OCI-LY7 (cell line): Measurements from ENCODE around the gene FAM76A. TPM values are rescaled to one million over a fixed set of nuclear protein-coding genes. Genes with fewer than 3 reads are reported as not detected.
"Not testable (repeated sequence)": the region's sequence is repeated elsewhere in the genome, so short reads cannot be mapped to it uniquely, and the experiment has no call there.

Experiments used
- BruUV-seq: library from RNA; stranded (reverse); fragments of 400-500 nt; replicated peaks from 2 replicates; lab custom pipeline; 2021; lab: Mats Ljungman, UMichigan
- CTCF ChIA-PET: fragments of 300-600 bp; sonication (Branson Sonifier 250); formaldehyde crosslinking; loops from one replicate; lab custom pipeline; 2022; ENCODE audit warnings: antibody characterized with exemption; ENCODE audit not compliant: unreplicated experiment; lab: Charles Lee
- POLR2A ChIA-PET: fragments of 300-600 bp; sonication (Branson Sonifier 250); formaldehyde crosslinking; loops from one replicate; lab custom pipeline; 2022; ENCODE audit warnings: antibody characterized with exemption; lab: Charles Lee
- DNase-seq: peaks from one replicate; pipeline ENCODE4 v3.0.0-alpha.2; 2015; ENCODE audit warnings: low spot score
- H2AFZ ChIP-seq: fragments of 200-600 bp; sonication (generic), shearing (Covaris generic); 2 replicates; pipeline ENCODE4 v1.6.1; 2014; ENCODE audit warnings: mild to moderate bottlenecking, antibody characterized with exemption, low read length, moderate library complexity
- H3K27ac ChIP-seq: fragments of 200-600 bp; sonication (generic); 2 replicates; pipeline ENCODE4 v1.5.1; 2014; ENCODE audit warnings: mixed run types, low read depth, mild to moderate bottlenecking, moderate library complexity, low read length, inconsistent platforms; ENCODE audit not compliant: poor library complexity, severe bottlenecking
- H3K36me3 ChIP-seq: fragments of 200-600 bp; sonication (generic); 2 replicates; pipeline ENCODE4 v1.6.1; 2014; ENCODE audit warnings: mild to moderate bottlenecking, antibody characterized with exemption, low read length, moderate library complexity, mixed read lengths; ENCODE audit not compliant: insufficient read depth
- H3K4me1 ChIP-seq: fragments of 200-600 bp; sonication (generic); 2 replicates; pipeline ENCODE4 v1.5.1; 2014; ENCODE audit warnings: mild to moderate bottlenecking, low read length; ENCODE audit not compliant: insufficient read depth, poor library complexity, severe bottlenecking
- H3K4me2 ChIP-seq: fragments of 200-600 bp; sonication (generic); 2 replicates; pipeline ENCODE4 v1.6.1; 2014; ENCODE audit warnings: mild to moderate bottlenecking, low read length
- H3K4me3 ChIP-seq: fragments of 200-600 bp; sonication (generic); 2 replicates; pipeline ENCODE4 v1.5.1; 2014; ENCODE audit warnings: mild to moderate bottlenecking, low read depth, low read length; ENCODE audit not compliant: poor library complexity, severe bottlenecking
- H3K79me2 ChIP-seq: fragments of 200-600 bp; sonication (generic); 2 replicates; pipeline ENCODE4 v1.6.1; 2016; ENCODE audit warnings: low read depth, mild to moderate bottlenecking, low read length, moderate library complexity, mixed read lengths; ENCODE audit not compliant: insufficient read depth
- H3K9me2 ChIP-seq: fragments of 200-600 bp; sonication (generic); 2 replicates; pipeline ENCODE4 v1.6.1; 2016; ENCODE audit warnings: mild to moderate bottlenecking, low read length, mixed read lengths; ENCODE audit not compliant: insufficient read depth
- H3K9me3 ChIP-seq: fragments of 200-600 bp; sonication (generic); 2 replicates; pipeline ENCODE4 v1.6.1; 2014; ENCODE audit warnings: mild to moderate bottlenecking, mixed run types, low read length, mixed read lengths
- H4K20me1 ChIP-seq: fragments of 200-600 bp; sonication (generic); 2 replicates; pipeline ENCODE4 v1.6.1; 2014; ENCODE audit warnings: mild to moderate bottlenecking, antibody characterized with exemption, low read length, moderate library complexity, mixed read lengths; ENCODE audit not compliant: insufficient read depth
- EZH2phosphoT487 ChIP-seq: fragments of 200-600 bp; sonication (generic); IDR thresholded peaks from 2 replicates; pipeline ENCODE4 v1.6.1; 2018; ENCODE audit warnings: low read depth, borderline replicate concordance, mild to moderate bottlenecking, mixed run types, antibody characterized with exemption, low read length, moderate library complexity, mixed read lengths
- intact Hi-C: fragments of 100-400 bp; cut with micrococcal nuclease; formaldehyde crosslinking; loops from one replicate; pipeline ENCODE4 v1.10.0; 2022; ENCODE audit not compliant: unreplicated experiment
- total RNA-seq, 2 experiments: library from RNA; depleted of rRNA in 1 of 2; stranded (reverse); fragments of >200 nt in 1 of 2; shearing (Covaris generic) in 1 of 2; gene quantifications; 2 replicates each; pipeline ENCODE4 v1.2.3, GENCODE V29; 2014 to 2022
- TF ChIP-seq, protein P1 (sequence below): fragments of 200-600 bp; sonication (generic); conservative IDR thresholded peaks from 2 replicates; pipeline ENCODE4 v1.5.1; 2014; ENCODE audit warnings: mild to moderate bottlenecking, antibody characterized with exemption, low read length, moderate library complexity, mixed read lengths

Gene FAM76A
- total RNA-seq, 2 experiments from 2014 or later = 16.3 to 18.6 TPM

DNA sequence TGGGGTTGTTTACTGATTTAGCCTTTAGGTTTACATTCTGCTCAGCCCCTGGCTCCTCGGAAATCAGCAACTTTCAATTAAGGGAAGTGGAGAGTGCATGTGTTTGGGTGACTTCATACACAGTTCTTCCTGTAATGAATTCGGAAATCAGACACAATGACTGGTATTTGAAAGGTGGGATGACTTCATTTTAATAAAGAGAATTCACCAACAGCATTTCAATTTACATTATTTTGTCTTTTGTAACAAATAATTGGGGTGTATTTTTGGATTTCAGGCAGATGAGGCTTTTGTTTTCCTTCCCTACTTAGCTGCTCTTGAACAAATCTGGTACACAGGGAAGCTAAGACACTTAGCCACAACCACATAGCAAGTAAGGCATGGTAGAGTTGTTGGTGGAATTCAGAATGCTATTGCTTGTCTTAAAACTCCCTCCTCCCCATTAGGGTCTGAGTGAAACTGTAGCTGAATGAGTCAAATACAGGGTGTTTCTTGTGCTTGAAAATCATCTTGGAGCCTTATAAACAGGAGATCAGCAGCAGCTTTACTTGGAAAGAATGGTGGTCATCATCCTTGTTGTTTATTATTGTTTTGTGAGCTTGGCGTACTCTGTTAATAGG lies 48.2 kb downstream of the FAM76A start:
- Histone ChIP-seq H3K4me2 (peak overlapping the region; percentile 88), H3K4me1 (peaks cover 24% of the 10 kb centered on the region), H3K36me3 (peaks cover 5% of the 10 kb centered on the region; the same call in 1 of the 2 replicates), H4K20me1 (no peaks in the 10 kb centered on the region), H3K9me3 (no peaks in the 10 kb centered on the region), H3K4me3 (peak overlapping the region; percentile 95), H2AFZ (peak overlapping the region; percentile 98), H3K27ac (peak overlapping the region; percentile 41), H3K9me2 (no peaks in the 10 kb centered on the region), H3K79me2 (peaks cover 29% of the 10 kb centered on the region)
- TF ChIP-seq, protein P1, sequence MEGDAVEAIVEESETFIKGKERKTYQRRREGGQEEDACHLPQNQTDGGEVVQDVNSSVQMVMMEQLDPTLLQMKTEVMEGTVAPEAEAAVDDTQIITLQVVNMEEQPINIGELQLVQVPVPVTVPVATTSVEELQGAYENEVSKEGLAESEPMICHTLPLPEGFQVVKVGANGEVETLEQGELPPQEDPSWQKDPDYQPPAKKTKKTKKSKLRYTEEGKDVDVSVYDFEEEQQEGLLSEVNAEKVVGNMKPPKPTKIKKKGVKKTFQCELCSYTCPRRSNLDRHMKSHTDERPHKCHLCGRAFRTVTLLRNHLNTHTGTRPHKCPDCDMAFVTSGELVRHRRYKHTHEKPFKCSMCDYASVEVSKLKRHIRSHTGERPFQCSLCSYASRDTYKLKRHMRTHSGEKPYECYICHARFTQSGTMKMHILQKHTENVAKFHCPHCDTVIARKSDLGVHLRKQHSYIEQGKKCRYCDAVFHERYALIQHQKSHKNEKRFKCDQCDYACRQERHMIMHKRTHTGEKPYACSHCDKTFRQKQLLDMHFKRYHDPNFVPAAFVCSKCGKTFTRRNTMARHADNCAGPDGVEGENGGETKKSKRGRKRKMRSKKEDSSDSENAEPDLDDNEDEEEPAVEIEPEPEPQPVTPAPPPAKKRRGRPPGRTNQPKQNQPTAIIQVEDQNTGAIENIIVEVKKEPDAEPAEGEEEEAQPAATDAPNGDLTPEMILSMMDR = no peak
- TF ChIP-seq EZH2phosphoT487 = no peak
- ChIA-PET POLR2A (interaction anchor here (1.3 to 1.5 kb wide), 3 partner anchors 13 to 60 kb away, joined by 6 to 13 read pairs (median 7); partner anchors contain the start of gene PPP1R8), CTCF (interaction anchor here (0.7 kb wide), 1 partner anchor 111 kb away, joined by 3 read pairs; no protein-coding TSS in a partner anchor)
- TSS peak; percentile 68 for BruUV-seq
- DNase-seq = peak; percentile 47
- intact Hi-C loops = loop anchor here (5.0 kb wide), 1 partner anchor 47 kb away; the partner anchor contains the start of gene FAM76A

DNA sequence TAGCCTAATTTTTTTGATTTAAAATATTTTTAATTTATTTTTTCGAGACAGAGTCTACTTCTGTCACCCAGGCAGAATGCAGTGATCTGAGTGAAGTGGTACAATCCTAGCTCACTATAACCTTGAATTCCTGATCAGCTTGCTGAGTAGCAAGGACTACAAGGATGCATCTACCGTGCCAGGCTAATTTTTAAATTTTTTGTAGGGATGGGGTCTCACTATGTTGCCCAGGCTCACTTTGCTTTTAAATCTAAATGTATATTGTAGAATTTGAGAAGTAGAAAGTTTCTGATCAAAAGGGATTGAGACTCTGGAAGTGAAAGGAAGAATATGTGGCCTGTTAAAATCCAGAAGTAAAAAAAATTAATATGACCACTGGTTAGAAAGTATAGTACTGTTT lies 48.9 kb downstream of the FAM76A start:
- ChIA-PET POLR2A (interaction anchor here (0.5 to 1.5 kb wide), 5 partner anchors 13 to 132 kb away, joined by 3 to 7 read pairs (median 5); partner anchors contain the start of gene PPP1R8), CTCF (interaction anchor here (0.7 kb wide), 1 partner anchor 112 kb away, joined by 3 read pairs; no protein-coding TSS in a partner anchor)
- H3K9me3 ChIP-seq = no peaks in the 10 kb centered on the region
- peak overlapping the region; percentile 88 for H3K4me2 ChIP-seq
- H3K9me2 ChIP-seq = no peaks in the 10 kb centered on the region
- TF ChIP-seq, protein P1 = no peak
- no peak for TF ChIP-seq EZH2phosphoT487
- H3K4me1 ChIP-seq = peaks cover 24% of the 10 kb centered on the region
- BruUV-seq = no TSS peak
- no peaks in the 10 kb centered on the region for H4K20me1 ChIP-seq
- H2AFZ ChIP-seq = no peak overlapping the region
- peaks cover 29% of the 10 kb centered on the region for H3K79me2 ChIP-seq
- H3K27ac ChIP-seq = no peak overlapping the region
- DNase-seq = no peak
- H3K4me3 ChIP-seq = no peak overlapping the region
- intact Hi-C loops = loop anchor here (5.0 kb wide), 1 partner anchor 47 kb away; the partner anchor contains the start of gene FAM76A
- H3K36me3 ChIP-seq = peaks cover 5% of the 10 kb centered on the region; the same call in 1 of the 2 replicates

DNA sequence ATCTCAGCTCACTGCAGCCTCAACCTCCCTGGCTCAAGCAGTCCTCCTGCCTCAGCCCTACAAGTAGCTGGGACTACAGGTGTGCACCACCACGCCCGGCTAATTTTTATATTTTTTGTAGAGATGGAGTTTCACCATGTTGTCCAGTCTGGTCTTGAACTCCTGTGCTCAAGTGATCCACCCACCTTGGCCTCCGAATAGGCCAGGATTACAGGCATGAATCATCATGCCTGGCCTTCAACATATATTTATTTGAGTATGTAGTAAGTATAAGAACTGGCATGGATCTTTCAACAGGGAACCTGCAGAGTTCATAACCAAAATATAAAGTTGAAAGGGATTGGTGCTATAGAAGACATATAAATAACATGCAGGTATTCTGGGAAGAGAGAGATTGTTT lies 49.6 kb downstream of the FAM76A start:
- H2AFZ ChIP-seq, H3K9me2 ChIP-seq, H3K27ac ChIP-seq, H3K36me3 ChIP-seq, H3K4me3 ChIP-seq, BruUV-seq, intact Hi-C loops, DNase-seq, H3K9me3 ChIP-seq, H3K4me2 ChIP-seq, H4K20me1 ChIP-seq: not testable (repeated sequence)
- ChIA-PET CTCF (interaction anchor here (0.6 kb wide), 1 partner anchor 218 kb away, joined by 5 read pairs; no protein-coding TSS in a partner anchor), POLR2A (interaction anchor here (0.5 to 1.5 kb wide), 5 partner anchors 12 to 893 kb away, joined by 3 to 7 read pairs (median 5); partner anchors contain the start of gene PPP1R8)
- Histone ChIP-seq H3K4me1 (peaks cover 24% of the 10 kb centered on the region), H3K79me2 (peaks cover 29% of the 10 kb centered on the region)

GRCh38 chr1:27776276-27776675 lies 50.5 kb downstream of the FAM76A start:
- BruUV-seq, H4K20me1 ChIP-seq, H3K9me2 ChIP-seq, intact Hi-C loops, H3K36me3 ChIP-seq, H3K4me2 ChIP-seq, H2AFZ ChIP-seq, H3K4me3 ChIP-seq, DNase-seq, POLR2A ChIA-PET, CTCF ChIA-PET, H3K27ac ChIP-seq, H3K9me3 ChIP-seq: not testable (repeated sequence)
- peaks cover 24% of the 10 kb centered on the region for H3K4me1 ChIP-seq
- H3K79me2 ChIP-seq = peaks cover 29% of the 10 kb centered on the region
